Vagina (tissue), 2 donors: ENCODE measurements around the gene FAM149B1.

ENCODE experiments used
- CTCF ChIP-seq, 3 experiments: fragments of 450-650 bp in 2 of 3; fragments of 200-600 bp in 1 of 3; sonication (generic) in 1 of 3; IDR thresholded peaks; one replicate each; pipeline ENCODE4 v1.5.1; 2017 to 2019; ENCODE audit warnings: antibody characterized with exemption in 3 of 3, mild to moderate bottlenecking in 2 of 3, moderate library complexity in 2 of 3
- POLR2A ChIP-seq, 2 donors: fragments of 450-650 bp; IDR thresholded peaks; one replicate each; pipeline ENCODE4 v1.6.1; 2017; ENCODE audit warnings: antibody characterized with exemption in 2 of 2, mild to moderate bottlenecking in 2 of 2, moderate library complexity in 2 of 2

DNA sequence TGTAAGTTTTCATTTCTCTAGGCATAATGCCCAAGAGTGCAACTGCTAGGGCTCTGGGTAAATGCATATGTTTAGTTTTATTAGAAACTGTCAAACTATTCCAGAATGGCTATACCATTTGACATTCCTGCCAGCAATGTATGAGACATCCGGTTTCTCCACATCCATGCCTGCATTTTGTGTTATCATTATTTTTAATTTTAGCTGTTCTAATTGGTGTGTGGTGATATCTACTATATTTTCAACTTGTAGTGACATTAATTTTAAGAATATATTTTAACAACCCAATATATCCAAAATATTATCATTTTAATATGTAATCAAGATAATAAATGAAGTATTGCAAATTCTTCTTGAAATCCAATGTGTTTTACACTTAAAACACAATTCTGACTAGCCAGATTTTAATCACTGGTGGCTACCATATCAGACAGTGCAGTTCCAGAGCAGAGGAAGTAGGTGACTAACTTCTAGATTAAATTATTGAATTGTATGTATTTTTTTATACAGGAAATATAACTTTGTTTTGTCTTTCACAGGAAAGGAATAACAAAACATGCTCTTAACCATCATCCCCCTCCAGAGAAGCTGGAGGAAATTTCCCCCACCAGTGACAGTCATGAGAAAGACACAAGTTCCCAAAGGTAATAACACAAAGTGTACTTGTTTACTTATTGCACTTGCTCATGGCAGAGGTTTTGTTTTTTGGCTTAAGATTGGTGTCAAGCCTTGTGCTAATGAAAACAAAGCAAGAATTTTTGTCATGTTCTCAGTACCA lies 6.4 kb downstream of the FAM149B1 start:
- TF ChIP-seq CTCF (IDR thresholded peaks at IDR 0.05) (no peak), POLR2A (IDR thresholded peaks at IDR 0.05) (no peak)
